SH-SY5Y (cell line): ENCODE results near the gene REX1BD.

ENCODE experiments used
- GATA2 ChIP-seq: IDR thresholded peaks from 2 replicates; pipeline ENCODE4 v1.6.1; 2011; ENCODE audit warnings: mild to moderate bottlenecking, low read depth, low read length
- GATA3 ChIP-seq: IDR thresholded peaks from 2 replicates; pipeline ENCODE4 v1.6.1; 2011; ENCODE audit warnings: low read depth, mild to moderate bottlenecking, low read length, moderate library complexity

- TF ChIP-seq GATA2 (no peak), GATA3 (no peak)
Measured at GRCh38 chr19:18587962-18588610, 512 bp upstream of the REX1BD start.
